Measurements from ENCODE around the gene ERBB2.

ERBB2 gene

DNA sequence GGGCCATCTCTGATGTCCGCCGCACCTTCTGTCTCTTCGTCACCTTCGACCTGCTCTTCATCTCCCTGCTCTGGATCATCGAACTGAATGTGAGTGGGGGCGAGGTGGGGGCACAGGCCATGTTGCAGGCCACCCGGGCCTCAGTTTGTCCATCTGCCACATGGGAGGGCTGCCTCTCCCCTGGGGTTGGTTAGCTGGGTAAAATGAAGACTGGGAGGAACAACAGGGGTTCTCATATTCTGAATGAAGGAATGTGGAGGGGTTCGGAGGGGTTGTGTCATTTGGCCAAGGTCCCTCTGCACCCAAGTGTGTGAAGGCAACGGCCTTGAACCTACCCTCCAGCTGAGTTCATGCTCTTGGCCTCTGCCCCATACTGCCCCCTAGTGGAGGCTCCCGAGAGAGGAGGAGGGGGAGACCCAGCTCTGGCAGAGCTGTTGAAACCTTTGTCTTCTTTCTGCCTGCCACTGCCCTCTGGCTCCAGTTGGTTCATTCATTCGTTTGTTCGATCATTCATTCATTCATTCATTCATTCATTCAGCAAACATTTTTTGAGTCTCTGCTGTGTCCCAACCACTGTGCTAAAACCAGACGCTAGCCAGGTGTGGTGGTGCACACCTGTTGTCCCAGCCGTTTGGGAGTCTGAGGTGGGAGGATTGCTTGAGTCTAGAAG lies 46.1 kb upstream of the ERBB2 start:
- no peaks in the 10 kb centered on the region for H3K9me3 ChIP-seq
- H3K4me1 ChIP-seq: no peaks in the 10 kb centered on the region
- H3K27me3 ChIP-seq: no peaks in the 10 kb centered on the region
- H3K4me3 ChIP-seq (ENCODE audit: low read depth, low read length): no peak overlapping the region
- TF ChIP-seq, protein P1, sequence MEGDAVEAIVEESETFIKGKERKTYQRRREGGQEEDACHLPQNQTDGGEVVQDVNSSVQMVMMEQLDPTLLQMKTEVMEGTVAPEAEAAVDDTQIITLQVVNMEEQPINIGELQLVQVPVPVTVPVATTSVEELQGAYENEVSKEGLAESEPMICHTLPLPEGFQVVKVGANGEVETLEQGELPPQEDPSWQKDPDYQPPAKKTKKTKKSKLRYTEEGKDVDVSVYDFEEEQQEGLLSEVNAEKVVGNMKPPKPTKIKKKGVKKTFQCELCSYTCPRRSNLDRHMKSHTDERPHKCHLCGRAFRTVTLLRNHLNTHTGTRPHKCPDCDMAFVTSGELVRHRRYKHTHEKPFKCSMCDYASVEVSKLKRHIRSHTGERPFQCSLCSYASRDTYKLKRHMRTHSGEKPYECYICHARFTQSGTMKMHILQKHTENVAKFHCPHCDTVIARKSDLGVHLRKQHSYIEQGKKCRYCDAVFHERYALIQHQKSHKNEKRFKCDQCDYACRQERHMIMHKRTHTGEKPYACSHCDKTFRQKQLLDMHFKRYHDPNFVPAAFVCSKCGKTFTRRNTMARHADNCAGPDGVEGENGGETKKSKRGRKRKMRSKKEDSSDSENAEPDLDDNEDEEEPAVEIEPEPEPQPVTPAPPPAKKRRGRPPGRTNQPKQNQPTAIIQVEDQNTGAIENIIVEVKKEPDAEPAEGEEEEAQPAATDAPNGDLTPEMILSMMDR (IDR thresholded peaks at IDR 0.05; ENCODE audit: low read depth, low read length): peak; percentile 97
- peak; percentile 77 for DNase-seq
- H3K36me3 ChIP-seq: no peaks in the 10 kb centered on the region

DNA sequence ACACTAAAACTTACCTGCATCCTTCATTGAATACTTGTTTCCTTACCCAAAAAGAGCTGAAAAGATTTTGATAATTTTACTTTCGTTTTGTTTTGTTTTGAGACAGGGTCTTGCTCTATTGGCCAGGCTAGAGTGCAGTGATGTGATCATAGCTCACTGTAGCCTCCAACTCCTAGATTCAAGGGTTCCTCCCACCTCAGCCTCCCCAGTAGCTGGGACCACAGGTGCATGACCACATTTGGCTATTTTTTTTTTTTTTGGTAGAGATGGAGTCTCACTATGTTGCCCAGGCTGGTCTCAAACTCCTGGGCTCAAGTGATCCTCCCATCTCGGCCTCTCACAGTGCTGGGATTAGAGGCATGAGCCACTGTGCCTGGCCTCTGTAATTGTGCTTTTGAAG lies 44.8 kb upstream of the ERBB2 start:
- H3K4me3 ChIP-seq (ENCODE audit: low read depth, low read length): no peak overlapping the region
- no peaks in the 10 kb centered on the region for H3K9me3 ChIP-seq
- H3K36me3 ChIP-seq: no peaks in the 10 kb centered on the region
- H3K27me3 ChIP-seq: no peaks in the 10 kb centered on the region
- TF ChIP-seq, protein P1 (IDR thresholded peaks at IDR 0.05; ENCODE audit: low read depth, low read length): no peak
- H3K4me1 ChIP-seq: no peaks in the 10 kb centered on the region
- DNase-seq: no peak

DNA sequence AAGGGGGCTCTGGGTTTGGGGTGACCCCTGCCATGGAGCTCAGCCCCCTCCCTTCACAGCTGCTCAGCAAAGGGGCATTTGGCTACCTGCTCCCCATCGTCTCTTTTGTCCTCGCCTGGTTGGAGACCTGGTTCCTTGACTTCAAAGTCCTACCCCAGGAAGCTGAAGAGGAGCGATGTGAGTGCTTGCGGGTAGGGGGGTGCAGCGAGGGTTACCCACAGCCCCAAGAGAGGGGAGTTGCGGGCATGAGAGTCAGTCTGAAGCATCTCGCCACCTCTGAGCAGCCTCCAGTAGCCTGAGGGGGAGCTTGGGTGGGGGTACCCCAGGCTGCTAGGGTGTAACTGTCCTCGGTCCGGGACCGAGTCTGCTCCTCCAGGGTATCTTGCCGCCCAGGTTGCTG lies 41.5 kb upstream of the ERBB2 start:
- TF ChIP-seq, protein P1 (IDR thresholded peaks at IDR 0.05; ENCODE audit: low read depth, low read length): no peak
- peaks cover 8% of the 10 kb centered on the region; the same call in 1 of the 2 replicates for H3K36me3 ChIP-seq
- no peaks in the 10 kb centered on the region for H3K9me3 ChIP-seq
- no peaks in the 10 kb centered on the region for H3K4me1 ChIP-seq
- DNase-seq: no peak
- no peaks in the 10 kb centered on the region for H3K27me3 ChIP-seq
- no peak overlapping the region for H3K4me3 ChIP-seq (ENCODE audit: low read depth, low read length)

DNA sequence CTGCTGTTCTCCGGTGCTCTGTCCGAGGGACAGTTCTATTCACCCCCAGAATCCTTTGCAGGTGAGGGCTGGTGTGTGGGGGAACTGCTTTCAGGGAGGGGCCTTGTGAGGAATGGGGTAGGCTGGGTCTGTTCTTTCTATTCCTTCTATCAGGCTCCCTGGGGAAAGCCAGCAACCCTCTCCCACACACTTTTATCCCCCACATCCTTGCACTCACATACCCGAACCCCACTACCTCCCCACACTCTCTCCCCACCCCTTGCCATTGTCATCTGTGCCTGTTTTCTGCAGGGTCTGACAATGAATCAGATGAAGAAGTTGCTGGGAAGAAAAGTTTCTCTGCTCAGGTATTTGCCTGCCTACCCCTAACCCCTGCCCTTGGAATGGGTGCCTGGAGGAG lies 41.1 kb upstream of the ERBB2 start:
- H3K36me3 ChIP-seq: peaks cover 8% of the 10 kb centered on the region; the same call in 1 of the 2 replicates
- no peaks in the 10 kb centered on the region for H3K27me3 ChIP-seq
- DNase-seq: no peak
- no peaks in the 10 kb centered on the region for H3K9me3 ChIP-seq
- no peaks in the 10 kb centered on the region for H3K4me1 ChIP-seq
- TF ChIP-seq, protein P1 (IDR thresholded peaks at IDR 0.05; ENCODE audit: low read depth, low read length): no peak
- H3K4me3 ChIP-seq (ENCODE audit: low read depth, low read length): no peak overlapping the region

DNA sequence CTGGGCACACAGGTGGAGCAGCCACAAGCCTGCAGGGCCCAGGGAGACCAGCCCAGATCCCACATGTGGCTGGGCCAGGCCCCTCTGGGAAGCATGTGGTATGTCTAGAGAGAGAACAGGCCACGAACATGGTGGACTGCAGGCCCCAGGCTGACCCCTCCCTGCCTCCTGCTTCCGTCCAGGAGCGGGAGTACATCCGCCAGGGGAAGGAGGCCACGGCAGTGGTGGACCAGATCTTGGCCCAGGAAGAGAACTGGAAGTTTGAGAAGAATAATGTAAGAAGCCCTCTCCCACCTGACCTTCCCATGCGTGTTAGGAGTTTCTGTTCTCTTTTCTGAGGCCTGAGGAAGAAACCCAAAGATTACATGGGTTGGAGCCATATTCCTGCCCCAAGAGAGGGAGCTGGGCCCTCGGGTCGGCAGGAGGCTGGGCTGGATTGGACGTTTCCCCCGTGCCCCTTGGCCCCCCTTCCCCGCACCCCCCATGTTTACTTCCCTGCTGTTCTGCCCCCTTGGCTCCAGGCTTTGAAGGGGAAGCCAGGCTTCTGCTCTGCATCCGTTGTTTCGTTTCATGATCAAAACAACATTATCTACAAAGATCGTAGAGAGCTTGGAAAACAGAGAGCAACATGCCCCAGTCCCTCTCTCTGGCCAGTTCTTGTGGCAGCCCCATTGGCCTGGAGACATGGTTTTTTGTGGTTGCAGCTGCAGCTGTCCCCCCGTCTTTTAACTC lies 40.4 kb upstream of the ERBB2 start:
- no peak for DNase-seq
- TF ChIP-seq, protein P1 (IDR thresholded peaks at IDR 0.05; ENCODE audit: low read depth, low read length): no peak
- Histone ChIP-seq H3K36me3 (peaks cover 8% of the 10 kb centered on the region; the same call in 1 of the 2 replicates), H3K9me3 (no peaks in the 10 kb centered on the region), H3K4me3 (ENCODE audit: low read depth, low read length) (no peak overlapping the region), H3K4me1 (no peaks in the 10 kb centered on the region), H3K27me3 (no peaks in the 10 kb centered on the region)

DNA sequence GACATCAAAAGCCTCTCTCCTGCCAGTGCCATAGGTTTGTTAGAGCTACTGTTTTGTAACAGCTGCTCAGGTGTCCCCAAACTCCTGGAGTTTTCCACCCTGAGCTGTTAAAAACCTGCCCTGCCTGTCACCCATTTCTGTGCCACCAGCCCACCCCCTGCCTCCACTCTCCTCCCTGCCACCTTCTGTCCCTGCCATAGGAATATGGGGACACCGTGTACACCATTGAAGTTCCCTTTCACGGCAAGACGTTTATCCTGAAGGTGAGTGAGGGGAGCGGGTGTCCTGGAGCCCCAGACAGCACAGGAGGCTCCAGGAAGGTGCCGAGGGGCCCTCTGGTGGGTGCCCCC lies 39.9 kb upstream of the ERBB2 start:
- H3K4me3 ChIP-seq (ENCODE audit: low read depth, low read length): no peak overlapping the region
- H3K4me1 ChIP-seq: no peaks in the 10 kb centered on the region
- H3K36me3 ChIP-seq: peaks cover 8% of the 10 kb centered on the region; the same call in 1 of the 2 replicates
- TF ChIP-seq, protein P1 (IDR thresholded peaks at IDR 0.05; ENCODE audit: low read depth, low read length): no peak
- H3K9me3 ChIP-seq: no peaks in the 10 kb centered on the region
- DNase-seq: no peak
- no peaks in the 10 kb centered on the region for H3K27me3 ChIP-seq
